Adrenal gland (tissue), 5 donors: Measurements from ENCODE around the gene ELL2.

ENCODE experiments used
- CTCF ChIP-seq, 6 experiments: fragments of 450-650 bp in 4 of 6; fragments of 200-600 bp in 2 of 6; sonication (generic) in 1 of 6; IDR thresholded peaks; 1 replicate in 5 of 6; 2 replicates in 1 of 6; pipeline versions ENCODE4 v1.5.1 to v1.8.0; 2016 to 2021; ENCODE audit warnings: antibody characterized with exemption in 6 of 6, mild to moderate bottlenecking in 2 of 6, moderate library complexity in 1 of 6
- POLR2A ChIP-seq, 2 donors: fragments of 450-650 bp; IDR thresholded peaks; one replicate each; pipeline ENCODE4 v1.6.1; 2017; ENCODE audit warnings: antibody characterized with exemption in 2 of 2, mild to moderate bottlenecking in 2 of 2, moderate library complexity in 1 of 2
- donor health status: DM: no; HTN: no; CAD: no.

- TF ChIP-seq POLR2A (IDR thresholded peaks at IDR 0.05) (no peak), CTCF (IDR thresholded peaks at IDR 0.05) (no peak)
These were observed 44.6 kb upstream of the ELL2 start for GRCh38 chr5:96006291-96006690.
